HG02588 (cell line): ENCODE results near the gene SNAPC2.

ENCODE experiments used
- ATAC-seq: cut with Tn5 transposase; IDR thresholded peaks from one replicate; pipeline ENCODE4 v1.9.1; 2021; ENCODE audit warnings: mild to moderate bottlenecking, moderate library complexity; ENCODE audit not compliant: unreplicated experiment

Gene SNAPC2

GRCh38 chr19:7919610-7920518, at the start of gene SNAPC2:
Gene SNAPC2 (plus strand): TSS chr19:7920338. CDS start chr19:7920367, 29 bp downstream.
- peak; percentile 52 for ATAC-seq

- ATAC-seq, result no peak
Observed at GRCh38 chr19:7870571-7871436, 49.3 kb upstream of the SNAPC2 start.

- no peak for ATAC-seq
Observed at GRCh38 chr19:7871437-7872305, 48.5 kb upstream of the SNAPC2 start.

GRCh38 chr19:7872306-7873204, 47.6 kb upstream of the SNAPC2 start:
- ATAC-seq, result no peak

- no peak for ATAC-seq
Observed at GRCh38 chr19:7873304-7874075, 46.6 kb upstream of the SNAPC2 start.

GRCh38 chr19:7874076-7874896, 45.9 kb upstream of the SNAPC2 start, which contains the start of gene PRR36:
Gene PRR36 (minus strand): TSS chr19:7874390. CDS start chr19:7873689, 701 bp downstream.
- no peak for ATAC-seq

- ATAC-seq, result no peak
Observed at GRCh38 chr19:7874897-7875273, 45.3 kb upstream of the SNAPC2 start.

- no peak for ATAC-seq
Observed at GRCh38 chr19:7877249-7877836, 42.8 kb upstream of the SNAPC2 start.

- no peak for ATAC-seq
Observed at GRCh38 chr19:7879111-7879807, 40.9 kb upstream of the SNAPC2 start.

GRCh38 chr19:7879836-7880235, 40.3 kb upstream of the SNAPC2 start:
- ATAC-seq, result no peak

- ATAC-seq, result no peak
Observed at GRCh38 chr19:7881910-7882309, 38.2 kb upstream of the SNAPC2 start.

- ATAC-seq, result no peak
Observed at GRCh38 chr19:7883105-7883504, 37.0 kb upstream of the SNAPC2 start.

GRCh38 chr19:7883796-7884570, 36.2 kb upstream of the SNAPC2 start:
- no peak for ATAC-seq

- ATAC-seq, result no peak
Observed at GRCh38 chr19:7885818-7886217, 34.3 kb upstream of the SNAPC2 start.

GRCh38 chr19:7887408-7888144, 32.6 kb upstream of the SNAPC2 start:
- no peak for ATAC-seq
